ENCODE results near the gene ZSCAN31. TPM values are rescaled to one million over a fixed set of nuclear protein-coding genes. Genes with fewer than 3 reads are reported as not detected.
A peak's percentile ranks its signal among the peaks of the same experiment; 100 is the strongest.

Gene ZSCAN31
- total and polyA plus RNA-seq, 9 of the 15 experiments (the other 6 are each of a cell fraction or from before 2014, with no cell fraction given): 3.9 to 12.1 (median 7.0) TPM

DNA sequence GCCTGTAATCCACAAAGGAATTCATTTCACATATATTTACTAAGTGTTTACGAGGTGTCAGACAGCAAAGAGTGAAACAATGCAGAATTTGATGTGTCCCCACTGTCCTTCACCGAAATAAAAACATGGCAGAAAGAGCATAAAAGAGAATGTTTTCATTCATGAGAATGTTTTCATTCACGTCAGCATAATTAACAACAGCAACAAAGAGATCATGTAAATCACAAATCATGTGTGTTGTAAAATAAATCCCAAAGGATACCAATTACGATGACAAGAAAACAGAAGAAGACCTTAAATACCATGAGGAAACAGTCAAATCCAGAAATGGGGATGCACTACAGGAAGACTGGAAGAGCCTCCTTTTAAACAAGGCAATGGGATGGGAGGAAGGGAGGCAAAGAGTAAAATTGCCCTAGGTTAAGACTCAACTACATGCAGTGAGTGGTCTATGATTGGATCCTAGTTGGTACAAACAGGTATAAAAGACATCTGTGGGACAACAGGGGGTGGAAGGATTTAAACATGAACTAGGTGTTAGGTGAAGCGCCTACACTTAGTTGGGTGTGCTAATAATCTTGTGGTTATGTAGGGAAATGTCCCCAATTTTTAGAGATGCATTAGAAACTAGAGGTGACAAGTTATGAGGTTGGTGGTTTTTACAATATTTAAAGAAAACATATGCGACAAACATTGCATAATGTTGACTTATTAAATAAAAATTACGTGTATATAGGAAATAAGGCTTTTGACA lies 1.5 kb downstream of the ZSCAN31 start (continued):
- TF ChIP-seq EHMT2 (IDR thresholded peaks at IDR 0.05) (0 out of 2 replicates have a peak, but pooled peaks have one; percentile 13), KDM5B (IDR thresholded peaks at IDR 0.05; ENCODE audit: insufficient replicate concordance, low read depth, low read length) (peak; percentile 15)

DNA sequence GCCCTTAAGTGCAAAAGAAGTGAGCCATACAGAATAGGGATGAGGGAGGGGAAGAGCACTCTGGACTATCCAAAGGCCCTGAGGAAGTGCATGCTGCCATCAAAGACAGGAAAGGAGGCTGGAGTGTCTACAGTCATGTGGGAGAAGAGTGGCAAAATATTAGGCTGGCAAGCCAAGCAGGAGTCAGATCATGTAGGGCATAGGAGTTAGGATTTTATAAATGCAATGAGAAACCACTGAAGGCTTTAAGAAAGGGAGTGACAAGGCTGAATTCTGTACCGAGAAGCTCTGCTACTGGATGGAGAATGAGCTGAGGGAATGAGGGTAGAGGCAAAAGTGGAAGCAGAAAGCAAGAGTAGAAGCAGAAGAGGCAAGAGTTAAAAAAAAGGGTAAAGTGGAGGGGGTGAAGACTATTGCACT lies 2.3 kb downstream of the ZSCAN31 start:
- WGBS (ENCODE audit: insufficient coverage, low coverage, missing lambda C conversion rate): 10% methylated on average over 1 of the region's 1 CpG
- in situ Hi-C loops (cut with MboI) (no loop called here), intact Hi-C loops (cut with micrococcal nuclease) (no loop called here)
- H3K27ac ChIP-seq (ENCODE audit: extremely low read depth, low read depth, low read length): peak overlapping the region; percentile 98
- no peak overlapping the region for H3K4me3 ChIP-seq
- H3K9me3 ChIP-seq (replicated peaks; ENCODE audit: control insufficient read depth, insufficient read depth, low read depth, low read length): no peaks in the 10 kb centered on the region
- ChIA-PET CTCF (ENCODE audit: low intra/inter-chr PET ratio) (no interaction called here), POLR2A (interaction anchor here (0.9 to 6.4 kb wide), 7 partner anchors 10 to 193 kb away, joined by 3 to 53 read pairs (median 5); partner anchors contain the start of genes ZKSCAN3, ZKSCAN8 and ZSCAN26)
- H3K4me2 ChIP-seq (ENCODE audit: insufficient read depth, low read length): peak overlapping the region; percentile 29; the same call in 1 of the 2 replicates
- DNase-seq (ENCODE audit: extremely low read depth in 1 of 4, low spot score in 3 of 4) (peak in 1 of 4 experiments; percentile 35), FAIRE-seq (peak; percentile 37), ATAC-seq (no peak)
- no peaks in the 10 kb centered on the region for H3K9me1 ChIP-seq (ENCODE audit: control insufficient read depth, insufficient read depth, low read length)
- H2AFZ ChIP-seq (ENCODE audit: low read depth, low read length): peak overlapping the region; percentile 70
- peaks cover 34% of the 10 kb centered on the region for H3K79me2 ChIP-seq (ENCODE audit: control insufficient read depth, insufficient read depth, low read length)
- H3K36me3 ChIP-seq (ENCODE audit: control insufficient read depth, insufficient read depth, low read length): no peaks in the 10 kb centered on the region
- H3K27me3 ChIP-seq (ENCODE audit: control insufficient read depth in 2 of 2, insufficient read depth in 2 of 2, low read length in 2 of 2): no peaks in the 10 kb centered on the region
- H3K4me1 ChIP-seq (replicated peaks in 1 of 2; ENCODE audit: control insufficient read depth in 2 of 2, insufficient read depth in 2 of 2, low read length in 2 of 2): peaks cover 23 to 45% of the 10 kb centered on the region in 2 experiments
- peak overlapping the region; percentile 31 to 99; a peak in 3 of 4 replicates for H3K9ac ChIP-seq (ENCODE audit: insufficient read depth in 1 of 2, low read depth in 2 of 2, low read length in 2 of 2)
- no peaks in the 10 kb centered on the region for H4K20me1 ChIP-seq (replicated peaks; ENCODE audit: control insufficient read depth, insufficient read depth, low read length)
- BruUV-seq (replicated peaks): no TSS peak
- TF ChIP-seq ZBTB1 (CRISPR knock-in tag; IDR thresholded peaks at IDR 0.05; ENCODE audit: borderline replicate concordance, low read depth) (no peak), MIER1 (IDR thresholded peaks at IDR 0.05; ENCODE audit: low read depth) (0 out of 2 replicates have a peak, but pooled peaks have one; percentile 33), PTBP1 (IDR thresholded peaks at IDR 0.05; ENCODE audit: low read depth, low read length) (no peak), ZNF143 (CRISPR knock-in tag; IDR thresholded peaks at IDR 0.05) (no peak), GABPB1 (CRISPR knock-in tag; IDR thresholded peaks at IDR 0.05) (no peak), TRIM28 (IDR thresholded peaks at IDR 0.05) (no peak), GABPB2 (CRISPR knock-in tag; conservative IDR thresholded peaks at IDR 0.05) (no peak), BRD9 (IDR thresholded peaks at IDR 0.05; ENCODE audit: low read depth, partially characterized antibody) (no peak), ELF4 (CRISPR knock-in tag; IDR thresholded peaks at IDR 0.05) (no peak), XRCC4 (IDR thresholded peaks at IDR 0.05; ENCODE audit: extremely low read depth, insufficient read depth, insufficient read length) (no peak), NCOA6 (IDR thresholded peaks at IDR 0.05) (no peak), ZNF175 (CRISPR knock-in tag; IDR thresholded peaks at IDR 0.05; ENCODE audit: low read depth) (no peak)
- TF ChIP-seq, protein P1, sequence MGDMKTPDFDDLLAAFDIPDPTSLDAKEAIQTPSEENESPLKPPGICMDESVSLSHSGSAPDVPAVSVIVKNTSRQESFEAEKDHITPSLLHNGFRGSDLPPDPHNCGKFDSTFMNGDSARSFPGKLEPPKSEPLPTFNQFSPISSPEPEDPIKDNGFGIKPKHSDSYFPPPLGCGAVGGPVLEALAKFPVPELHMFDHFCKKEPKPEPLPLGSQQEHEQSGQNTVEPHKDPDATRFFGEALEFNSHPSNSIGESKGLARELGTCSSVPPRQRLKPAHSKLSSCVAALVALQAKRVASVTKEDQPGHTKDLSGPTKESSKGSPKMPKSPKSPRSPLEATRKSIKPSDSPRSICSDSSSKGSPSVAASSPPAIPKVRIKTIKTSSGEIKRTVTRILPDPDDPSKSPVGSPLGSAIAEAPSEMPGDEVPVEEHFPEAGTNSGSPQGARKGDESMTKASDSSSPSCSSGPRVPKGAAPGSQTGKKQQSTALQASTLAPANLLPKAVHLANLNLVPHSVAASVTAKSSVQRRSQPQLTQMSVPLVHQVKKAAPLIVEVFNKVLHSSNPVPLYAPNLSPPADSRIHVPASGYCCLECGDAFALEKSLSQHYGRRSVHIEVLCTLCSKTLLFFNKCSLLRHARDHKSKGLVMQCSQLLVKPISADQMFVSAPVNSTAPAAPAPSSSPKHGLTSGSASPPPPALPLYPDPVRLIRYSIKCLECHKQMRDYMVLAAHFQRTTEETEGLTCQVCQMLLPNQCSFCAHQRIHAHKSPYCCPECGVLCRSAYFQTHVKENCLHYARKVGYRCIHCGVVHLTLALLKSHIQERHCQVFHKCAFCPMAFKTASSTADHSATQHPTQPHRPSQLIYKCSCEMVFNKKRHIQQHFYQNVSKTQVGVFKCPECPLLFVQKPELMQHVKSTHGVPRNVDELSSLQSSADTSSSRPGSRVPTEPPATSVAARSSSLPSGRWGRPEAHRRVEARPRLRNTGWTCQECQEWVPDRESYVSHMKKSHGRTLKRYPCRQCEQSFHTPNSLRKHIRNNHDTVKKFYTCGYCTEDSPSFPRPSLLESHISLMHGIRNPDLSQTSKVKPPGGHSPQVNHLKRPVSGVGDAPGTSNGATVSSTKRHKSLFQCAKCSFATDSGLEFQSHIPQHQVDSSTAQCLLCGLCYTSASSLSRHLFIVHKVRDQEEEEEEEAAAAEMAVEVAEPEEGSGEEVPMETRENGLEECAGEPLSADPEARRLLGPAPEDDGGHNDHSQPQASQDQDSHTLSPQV (IDR thresholded peaks at IDR 0.05): no peak
- TF ChIP-seq, protein P2, sequence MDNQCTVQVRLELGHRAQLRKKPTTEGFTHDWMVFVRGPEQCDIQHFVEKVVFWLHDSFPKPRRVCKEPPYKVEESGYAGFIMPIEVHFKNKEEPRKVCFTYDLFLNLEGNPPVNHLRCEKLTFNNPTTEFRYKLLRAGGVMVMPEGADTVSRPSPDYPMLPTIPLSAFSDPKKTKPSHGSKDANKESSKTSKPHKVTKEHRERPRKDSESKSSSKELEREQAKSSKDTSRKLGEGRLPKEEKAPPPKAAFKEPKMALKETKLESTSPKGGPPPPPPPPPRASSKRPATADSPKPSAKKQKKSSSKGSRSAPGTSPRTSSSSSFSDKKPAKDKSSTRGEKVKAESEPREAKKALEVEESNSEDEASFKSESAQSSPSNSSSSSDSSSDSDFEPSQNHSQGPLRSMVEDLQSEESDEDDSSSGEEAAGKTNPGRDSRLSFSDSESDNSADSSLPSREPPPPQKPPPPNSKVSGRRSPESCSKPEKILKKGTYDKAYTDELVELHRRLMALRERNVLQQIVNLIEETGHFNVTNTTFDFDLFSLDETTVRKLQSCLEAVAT (IDR thresholded peaks at IDR 0.05): peak in 1 of 2 experiments; percentile 66; a peak in 1 of 4 replicates

Data from K562 (cell line).